Activated CD4-positive, CD25-positive, alpha-beta regulatory T cell treated with anti-CD3 and anti-CD28 coated beads, Interleukin-2, amount 50 U/mL, for 72 hours (primary cell): ENCODE data around the gene GAS2.
"Not testable (repeated sequence)": the region's sequence is repeated elsewhere in the genome, so short reads cannot be mapped to it uniquely, and the experiment has no call there.

Experiments used
- DNase-seq: peaks from one replicate; pipeline ENCODE4 v3.0.0; 2021

Gene GAS2

GRCh38 chr11:22666325-22666687, at the start of gene GAS2:
Gene GAS2 (plus strand): TSS chr11:22666611. CDS start chr11:22674870, 8,259 bp downstream.
- DNase-seq, result no peak

GRCh38 chr11:22617868-22618267, 48.5 kb upstream of the GAS2 start:
- no peak for DNase-seq

- DNase-seq, result no peak
Observed at GRCh38 chr11:22624742-22625447, 41.5 kb upstream of the GAS2 start.

- peak; percentile 88 for DNase-seq
Observed at GRCh38 chr11:22625448-22626287, 40.7 kb upstream of the GAS2 start, which contains the start of gene FANCF. Gene FANCF (minus strand): TSS chr11:22625823. CDS start chr11:22625810, 13 bp downstream.

- no peak for DNase-seq
Observed at GRCh38 chr11:22626573-22627239, 39.7 kb upstream of the GAS2 start.

- DNase-seq, result no peak
Observed at GRCh38 chr11:22627421-22627820, 39.0 kb upstream of the GAS2 start.

GRCh38 chr11:22633354-22633902, 33.0 kb upstream of the GAS2 start:
- no peak for DNase-seq

- no peak for DNase-seq
Observed at GRCh38 chr11:22634897-22635629, 31.3 kb upstream of the GAS2 start.

GRCh38 chr11:22635689-22636088, 30.7 kb upstream of the GAS2 start:
- no peak for DNase-seq

GRCh38 chr11:22640862-22641261, 25.5 kb upstream of the GAS2 start:
- DNase-seq, result no peak

- DNase-seq, result no peak
Observed at GRCh38 chr11:22641559-22641958, 24.9 kb upstream of the GAS2 start.

- DNase-seq, result not testable (repeated sequence)
Observed at GRCh38 chr11:22652346-22652745, 14.1 kb upstream of the GAS2 start.

GRCh38 chr11:22656130-22656529, 10.3 kb upstream of the GAS2 start:
- DNase-seq, result no peak

- DNase-seq, result no peak
Observed at GRCh38 chr11:22657101-22657694, 9.2 kb upstream of the GAS2 start.

- no peak for DNase-seq
Observed at GRCh38 chr11:22659783-22660182, 6.6 kb upstream of the GAS2 start.

- DNase-seq, result peak; percentile 31
Observed at GRCh38 chr11:22666688-22667439, 453 bp downstream of the GAS2 start.

- DNase-seq, result no peak
Observed at GRCh38 chr11:22668005-22668796, 1.8 kb downstream of the GAS2 start.

GRCh38 chr11:22669368-22669767, 3.0 kb downstream of the GAS2 start:
- no peak for DNase-seq

- DNase-seq, result no peak
Observed at GRCh38 chr11:22670830-22671229, 4.4 kb downstream of the GAS2 start.

- DNase-seq, result no peak
Observed at GRCh38 chr11:22671751-22672150, 5.3 kb downstream of the GAS2 start.
